Neuronal stem cell (in vitro differentiated cells): ENCODE measurements around the gene ANP32B.
A peak's percentile ranks its signal among the peaks of the same experiment; 100 is the strongest.

Source experiments
- DNase-seq: peaks from one replicate; pipeline ENCODE4 v3.0.0-alpha.2; 2013; ENCODE audit warnings: low spot score
- H2AFZ ChIP-seq: one replicate; pipeline ENCODE4 v1.6.1; 2013; ENCODE audit warnings: mild to moderate bottlenecking, low read length, inconsistent platforms
- H2AK5ac ChIP-seq: 2 replicates; pipeline ENCODE4 v1.6.1; 2013; ENCODE audit warnings: low read depth, mild to moderate bottlenecking, inconsistent platforms, low read length, moderate library complexity, mixed read lengths
- H2BK120ac ChIP-seq: 2 replicates; pipeline ENCODE4 v1.6.1; 2013; ENCODE audit warnings: low read depth, mild to moderate bottlenecking, inconsistent platforms, low read length, moderate library complexity, mixed read lengths
- H2BK12ac ChIP-seq: one replicate; pipeline ENCODE4 v1.6.1; 2013; ENCODE audit warnings: low read length, inconsistent platforms
- H2BK15ac ChIP-seq: 2 replicates; pipeline ENCODE4 v1.6.1; 2013; ENCODE audit warnings: mild to moderate bottlenecking, low read length, inconsistent platforms, mixed read lengths
- H2BK5ac ChIP-seq: one replicate; pipeline ENCODE4 v1.6.1; 2013; ENCODE audit warnings: inconsistent platforms, mild to moderate bottlenecking, low read length, moderate library complexity
- H3K14ac ChIP-seq: one replicate; pipeline ENCODE4 v1.6.1; 2013; ENCODE audit warnings: low read length, inconsistent platforms
- H3K18ac ChIP-seq: 2 replicates; pipeline ENCODE4 v1.6.1; 2013; ENCODE audit warnings: low read length, inconsistent platforms
- H3K23ac ChIP-seq: 2 replicates; pipeline ENCODE4 v1.6.1; 2013; ENCODE audit warnings: low read depth, mild to moderate bottlenecking, mixed read lengths, low read length, inconsistent platforms; ENCODE audit not compliant: poor library complexity
- H3K27ac ChIP-seq: replicated peaks from 3 replicates; pipeline ENCODE4 v1.5.1; 2013; ENCODE audit warnings: low read length, inconsistent platforms
- H3K27me3 ChIP-seq, 3 experiments: 2 replicates each; pipeline ENCODE4 v1.6.1; 2013; ENCODE audit warnings: low read length in 3 of 3, mild to moderate bottlenecking in 2 of 3, inconsistent platforms in 1 of 3, low read depth in 1 of 3, mixed read lengths in 1 of 3, moderate library complexity in 1 of 3; ENCODE audit not compliant: control insufficient read depth in 3 of 3, insufficient read depth in 3 of 3
- H3K36me3 ChIP-seq, 2 donors: replicated peaks in 1 of 2; 2 replicates each; pipeline ENCODE4 v1.6.1; 2013; ENCODE audit warnings: low read length in 2 of 2; ENCODE audit not compliant: control insufficient read depth in 2 of 2, insufficient read depth in 2 of 2
- H3K4ac ChIP-seq: 2 replicates; pipeline ENCODE4 v1.6.1; 2013; ENCODE audit warnings: inconsistent platforms, mild to moderate bottlenecking, low read length, moderate library complexity
- H3K4me1 ChIP-seq, 2 donors: 1 replicate in 1 of 2; 2 replicates in 1 of 2; pipeline ENCODE4 v1.6.1; 2013; ENCODE audit warnings: low read length in 2 of 2, low read depth in 1 of 2; ENCODE audit not compliant: control insufficient read depth in 2 of 2, insufficient read depth in 1 of 2
- H3K4me2 ChIP-seq: one replicate; pipeline ENCODE4 v1.6.1; 2013; ENCODE audit warnings: mild to moderate bottlenecking, low read length, inconsistent platforms; ENCODE audit not compliant: insufficient read depth, poor library complexity, severe bottlenecking
- H3K4me3 ChIP-seq, 2 donors: 2 replicates each; pipeline ENCODE4 v1.5.1; 2013; ENCODE audit warnings: low read length in 2 of 2, mild to moderate bottlenecking in 2 of 2, inconsistent platforms in 1 of 2, moderate library complexity in 1 of 2
- H3K79me1 ChIP-seq: one replicate; pipeline ENCODE4 v1.6.1; 2013; ENCODE audit warnings: low read depth, mild to moderate bottlenecking, inconsistent platforms, low read length, moderate library complexity
- H3K9ac ChIP-seq: one replicate; pipeline ENCODE4 v1.6.1; 2013; ENCODE audit warnings: mild to moderate bottlenecking, low read depth, low read length, inconsistent platforms; ENCODE audit not compliant: poor library complexity
- H3K9me3 ChIP-seq, 2 donors: replicated peaks in 1 of 2; 2 replicates each; pipeline versions ENCODE3 to v1.6.1; 2013; ENCODE audit warnings: low read length in 2 of 2, mild to moderate bottlenecking in 2 of 2, inconsistent platforms in 1 of 2, low read depth in 1 of 2, mixed read lengths in 1 of 2, moderate library complexity in 1 of 2; ENCODE audit not compliant: control insufficient read depth in 2 of 2, insufficient read depth in 1 of 2
- H4K8ac ChIP-seq: one replicate; pipeline ENCODE4 v1.6.1; 2013; ENCODE audit warnings: low read depth, mild to moderate bottlenecking, inconsistent platforms, low read length, moderate library complexity
- H4K91ac ChIP-seq: one replicate; pipeline ENCODE4 v1.6.1; 2013; ENCODE audit warnings: low read length, low read depth, mild to moderate bottlenecking, inconsistent platforms; ENCODE audit not compliant: poor library complexity
- WGBS, 2 donors: extraction: QIAGEN DNeasy Blood & Tissue Kit; methylation state at CpG; one replicate each; pipeline ENCODE4 v1.1.7; 2013; ENCODE audit warnings: missing lambda C conversion rate in 2 of 2, mixed read lengths in 1 of 2; ENCODE audit not compliant: insufficient read length in 2 of 2, insufficient replicate concordance in 1 of 2; ENCODE audit errors: extremely low coverage in 2 of 2; 5-methylcytosine and 5-hydroxymethylcytosine counted together

ANP32B gene

GRCh38 chr9:97984188-97985057, 1.3 kb downstream of the ANP32B start:
- no peak overlapping the region for H4K8ac ChIP-seq

GRCh38 chr9:97985058-97985861, 2.1 kb downstream of the ANP32B start:
- H3K27ac ChIP-seq: no peak overlapping the region
- H3K27me3 ChIP-seq: peaks cover 0 to 23% (median 3%) of the 10 kb centered on the region in 3 experiments

More at GRCh38 chr9:97984188-97985057, 1.3 kb downstream of the ANP32B start:
- peak overlapping the region; percentile 27 for H2BK5ac ChIP-seq
- H3K9ac ChIP-seq: peak overlapping the region; percentile 96
- peak overlapping the region; percentile 84 for H2BK15ac ChIP-seq
- H3K36me3 ChIP-seq: peaks cover 0 to 12% of the 10 kb centered on the region in 2 donors
- peak overlapping the region; percentile 78 for H3K4me2 ChIP-seq
- H3K27me3 ChIP-seq: peaks cover 0 to 29% (median 5%) of the 10 kb centered on the region in 3 experiments
- H3K27ac ChIP-seq: peak overlapping the region; percentile 81
- H2AK5ac ChIP-seq: peak overlapping the region; percentile 72
- peaks cover 0 to 4% of the 10 kb centered on the region in 2 donors for H3K9me3 ChIP-seq
- no CpG with 5 or more reads among the region's 116 CpGs for WGBS, 2 donors
- peak overlapping the region; percentile 89 to 97 for H3K4me3 ChIP-seq
- peak overlapping the region; percentile 87 for H3K23ac ChIP-seq
- H3K4me1 ChIP-seq: peaks cover 3 to 14% of the 10 kb centered on the region in 2 donors
- peak; percentile 48 for DNase-seq
- peaks cover 5% of the 10 kb centered on the region for H3K79me1 ChIP-seq
- peak overlapping the region; percentile 90 for H3K14ac ChIP-seq
- peak overlapping the region; percentile 99 for H3K18ac ChIP-seq
- peak overlapping the region; percentile 77 for H3K4ac ChIP-seq
- no peak overlapping the region for H2BK12ac ChIP-seq
- peak overlapping the region; percentile 98 for H2AFZ ChIP-seq
- peak overlapping the region; percentile 40 for H2BK120ac ChIP-seq
- H4K91ac ChIP-seq: peak overlapping the region; percentile 99

GRCh38 chr9:97987487-97987886, 4.3 kb downstream of the ANP32B start:
- H3K9ac ChIP-seq: no peak overlapping the region
- no peak overlapping the region for H3K4ac ChIP-seq
- peaks cover 0 to 25% of the 10 kb centered on the region in 2 donors for H3K36me3 ChIP-seq
- no peak overlapping the region for H3K23ac ChIP-seq
- peaks cover 0 to 1% of the 10 kb centered on the region in 2 donors for H3K4me1 ChIP-seq
- H2AK5ac ChIP-seq: no peak overlapping the region
- no peak overlapping the region for H4K8ac ChIP-seq
- no peak overlapping the region for H2BK15ac ChIP-seq
- no peak overlapping the region for H2BK5ac ChIP-seq
- H2BK120ac ChIP-seq: no peak overlapping the region
- peaks cover 5% of the 10 kb centered on the region for H3K79me1 ChIP-seq
- H2AFZ ChIP-seq: no peak overlapping the region
- H3K18ac ChIP-seq: no peak overlapping the region
- DNase-seq: no peak
- peaks cover 0 to 5% (median 0%) of the 10 kb centered on the region in 3 experiments for H3K27me3 ChIP-seq
- peaks cover 0 to 4% of the 10 kb centered on the region in 2 donors for H3K9me3 ChIP-seq
- no peak overlapping the region for H3K4me2 ChIP-seq
- no peak overlapping the region for H4K91ac ChIP-seq
- H3K27ac ChIP-seq: no peak overlapping the region
- WGBS, 2 donors: no CpG with 5 or more reads among the region's 5 CpGs
- H3K14ac ChIP-seq: no peak overlapping the region
- no peak overlapping the region for H3K4me3 ChIP-seq
- H2BK12ac ChIP-seq: no peak overlapping the region

More at GRCh38 chr9:97985058-97985861, 2.1 kb downstream of the ANP32B start:
- Histone ChIP-seq H3K4ac (peak overlapping the region; percentile 41), H2BK12ac (no peak overlapping the region), H3K4me3 (peak overlapping the region; percentile 89 to 97), H3K36me3 (peaks cover 0 to 13% of the 10 kb centered on the region in 2 donors), H2AFZ (peak overlapping the region; percentile 98), H2BK5ac (no peak overlapping the region), H3K9ac (peak overlapping the region; percentile 85), H3K9me3 (peaks cover 0 to 4% of the 10 kb centered on the region in 2 donors), H2BK120ac (peak overlapping the region; percentile 40), H3K4me2 (peak overlapping the region; percentile 78), H3K18ac (peak overlapping the region; percentile 96), H4K91ac (no peak overlapping the region), H3K23ac (peak overlapping the region; percentile 87), H4K8ac (no peak overlapping the region), H3K14ac (no peak overlapping the region), H3K79me1 (peaks cover 5% of the 10 kb centered on the region), H3K4me1 (peaks cover 3 to 14% of the 10 kb centered on the region in 2 donors), H2AK5ac (peak overlapping the region; percentile 72), H2BK15ac (no peak overlapping the region)
- no peak for DNase-seq
- no CpG with 5 or more reads among the region's 59 CpGs for WGBS, 2 donors
